ENCODE measurements around the gene ADORA2B. TPM values are rescaled to one million over a fixed set of nuclear protein-coding genes. Genes with fewer than 3 reads are reported as not detected.
"Not testable (repeated sequence)": the region's sequence is repeated elsewhere in the genome, so short reads cannot be mapped to it uniquely, and the experiment has no call there.

The ADORA2B gene
- total RNA-seq, 6 donors from 2014 or later, result 4.2 to 18.8 (median 9.4) TPM

DNA sequence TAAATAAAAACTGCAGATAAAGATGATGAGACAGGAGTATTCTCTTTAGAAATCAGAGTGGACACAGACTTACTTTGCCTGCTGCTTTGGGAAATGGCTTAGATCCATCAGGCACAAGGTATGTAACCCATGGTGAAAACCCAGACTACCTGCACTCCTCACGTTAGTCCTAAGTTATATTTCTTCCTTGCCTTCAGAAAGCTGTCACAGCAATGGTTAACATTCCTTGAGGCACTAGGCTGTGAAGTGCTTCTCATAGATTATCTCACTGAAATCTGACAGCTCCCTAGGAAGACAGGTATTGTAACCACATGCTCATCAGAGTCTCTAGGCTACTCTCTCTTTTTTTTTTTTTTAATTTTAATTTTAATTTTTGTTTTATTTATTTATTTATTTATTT is 33.7 kb downstream of the ADORA2B start:
- Histone ChIP-seq H3K4me1 (no peaks in the 10 kb centered on the region), H3K36me3 (peaks cover 0 to 66% (median 33%) of the 10 kb centered on the region in 4 donors), H3K27ac (no peak overlapping the region), H3K4me3 (no peak overlapping the region), H3K27me3 (no peaks in the 10 kb centered on the region), H3K9me3 (no peaks in the 10 kb centered on the region)
- ATAC-seq (ENCODE audit: low FRiP score in 2 of 2) (no peak), DNase-seq (no peak)
- WGBS, 2 donors, result 75 to 77% methylated on average over 1 of the region's 1 CpG
- TF ChIP-seq POLR2AphosphoS5 (IDR thresholded peaks at IDR 0.05) (no peak), EP300 (IDR thresholded peaks at IDR 0.05) (no peak), POLR2A (IDR thresholded peaks at IDR 0.05) (no peak)
- TF ChIP-seq, protein P1, sequence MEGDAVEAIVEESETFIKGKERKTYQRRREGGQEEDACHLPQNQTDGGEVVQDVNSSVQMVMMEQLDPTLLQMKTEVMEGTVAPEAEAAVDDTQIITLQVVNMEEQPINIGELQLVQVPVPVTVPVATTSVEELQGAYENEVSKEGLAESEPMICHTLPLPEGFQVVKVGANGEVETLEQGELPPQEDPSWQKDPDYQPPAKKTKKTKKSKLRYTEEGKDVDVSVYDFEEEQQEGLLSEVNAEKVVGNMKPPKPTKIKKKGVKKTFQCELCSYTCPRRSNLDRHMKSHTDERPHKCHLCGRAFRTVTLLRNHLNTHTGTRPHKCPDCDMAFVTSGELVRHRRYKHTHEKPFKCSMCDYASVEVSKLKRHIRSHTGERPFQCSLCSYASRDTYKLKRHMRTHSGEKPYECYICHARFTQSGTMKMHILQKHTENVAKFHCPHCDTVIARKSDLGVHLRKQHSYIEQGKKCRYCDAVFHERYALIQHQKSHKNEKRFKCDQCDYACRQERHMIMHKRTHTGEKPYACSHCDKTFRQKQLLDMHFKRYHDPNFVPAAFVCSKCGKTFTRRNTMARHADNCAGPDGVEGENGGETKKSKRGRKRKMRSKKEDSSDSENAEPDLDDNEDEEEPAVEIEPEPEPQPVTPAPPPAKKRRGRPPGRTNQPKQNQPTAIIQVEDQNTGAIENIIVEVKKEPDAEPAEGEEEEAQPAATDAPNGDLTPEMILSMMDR (IDR thresholded peaks at IDR 0.05), result no peak

DNA sequence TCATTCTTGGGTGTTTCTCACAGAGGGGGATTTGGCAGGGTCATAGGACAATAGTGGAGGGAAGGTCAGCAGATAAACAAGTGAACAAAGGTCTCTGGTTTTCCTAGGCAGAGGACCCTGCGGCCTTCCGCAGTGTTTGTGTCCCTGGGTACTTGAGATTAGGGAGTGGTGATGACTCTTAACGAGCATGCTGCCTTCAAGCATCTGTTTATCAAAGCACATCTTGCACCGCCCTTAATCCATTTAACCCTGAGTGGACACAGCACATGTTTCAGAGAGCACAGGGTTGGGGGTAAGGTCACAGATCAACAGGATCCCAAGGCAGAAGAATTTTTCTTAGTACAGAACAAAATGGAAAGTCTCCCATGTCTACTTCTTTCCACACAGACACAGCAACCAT is 34.1 kb downstream of the ADORA2B start:
- WGBS, 2 donors, result 38% methylated on average over 2 of the region's 4 CpGs; no CpG with 5 or more reads in 1 of the 2 donors
- not testable (repeated sequence) for DNase-seq; H3K27ac ChIP-seq; H3K4me1 ChIP-seq; ATAC-seq (ENCODE audit: low FRiP score in 2 of 2); H3K9me3 ChIP-seq; H3K4me3 ChIP-seq; H3K27me3 ChIP-seq
- peaks cover 0 to 70% (median 33%) of the 10 kb centered on the region in 4 donors for H3K36me3 ChIP-seq

DNA sequence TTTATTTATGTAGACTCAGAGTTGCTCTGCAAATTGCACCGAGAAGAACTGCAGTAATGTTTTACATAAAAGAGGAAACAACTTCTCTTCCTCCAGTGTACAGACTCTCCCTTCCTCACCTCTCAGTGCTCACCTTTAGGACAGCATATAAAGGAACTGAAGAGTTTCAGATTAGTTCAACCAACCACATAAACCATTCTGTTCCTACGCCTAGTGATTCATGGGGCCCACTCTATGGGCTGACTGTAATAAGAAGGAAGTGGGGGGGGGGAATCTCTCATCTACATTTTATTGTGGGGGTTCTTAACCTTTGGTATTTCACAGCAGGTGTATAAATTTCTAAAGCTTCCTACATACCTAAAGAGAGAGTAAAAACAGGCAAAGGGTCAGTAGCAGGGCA is 36.3 kb downstream of the ADORA2B start:
- peaks cover 2 to 81% (median 38%) of the 10 kb centered on the region in 4 donors for H3K36me3 ChIP-seq
- 38 to 44% methylated on average over 2 of the region's 2 CpGs for WGBS, 2 donors

DNA sequence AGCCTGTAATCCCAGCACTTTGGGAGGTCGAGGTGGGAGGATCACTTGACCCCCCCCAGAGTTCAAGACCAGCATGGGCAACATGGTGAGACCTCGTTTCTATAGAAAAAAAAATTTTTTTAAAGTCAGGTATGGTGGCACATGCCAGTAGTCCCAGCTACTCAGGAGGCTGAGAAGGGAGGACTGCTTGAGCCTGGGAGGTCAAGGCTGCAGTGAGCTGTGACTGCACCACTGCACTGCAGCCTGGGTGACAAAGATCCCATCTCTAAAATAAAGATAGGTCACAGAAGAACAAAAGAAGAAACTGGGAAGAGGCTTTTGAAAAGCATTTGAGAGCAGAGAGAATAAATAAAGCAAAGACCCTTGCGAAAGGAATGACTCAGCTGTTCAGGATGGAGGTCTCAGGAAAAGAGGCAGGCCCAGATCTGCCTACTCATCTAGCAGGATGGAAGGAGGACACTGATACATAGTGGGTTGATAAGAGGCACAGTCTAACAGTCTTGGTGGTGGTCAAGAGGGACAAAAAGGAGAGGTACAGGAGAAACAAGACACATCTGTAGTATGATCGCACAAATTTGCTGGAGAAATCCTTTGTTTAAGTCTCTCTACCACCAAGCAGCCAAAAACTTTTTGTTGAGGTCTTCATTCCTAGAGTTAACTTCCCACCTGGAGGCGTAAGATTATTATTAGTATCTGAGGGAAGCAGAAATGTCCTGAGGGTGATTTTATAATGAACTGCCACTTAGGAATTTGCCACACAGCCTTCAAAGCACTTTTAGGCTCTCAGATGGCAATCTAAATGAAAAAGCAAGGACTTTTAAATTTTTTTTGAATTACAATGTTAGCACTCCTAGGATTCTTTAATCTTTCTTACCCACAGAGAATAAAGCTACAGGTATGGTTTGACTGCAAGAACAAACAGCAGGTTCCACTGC is 37.0 kb downstream of the ADORA2B start:
- Histone ChIP-seq H3K9me3 (no peaks in the 10 kb centered on the region), H3K36me3 (peaks cover 7 to 81% (median 38%) of the 10 kb centered on the region in 4 donors), H3K27ac (no peak overlapping the region), H3K27me3 (no peaks in the 10 kb centered on the region), H3K4me1 (no peaks in the 10 kb centered on the region), H3K4me3 (no peak overlapping the region)
- TF ChIP-seq EP300 (IDR thresholded peaks at IDR 0.05) (no peak), POLR2A (IDR thresholded peaks at IDR 0.05) (no peak), POLR2AphosphoS5 (IDR thresholded peaks at IDR 0.05) (no peak)
- TF ChIP-seq, protein P1 (IDR thresholded peaks at IDR 0.05), result no peak
- DNase-seq (no peak), ATAC-seq (ENCODE audit: low FRiP score in 2 of 2) (no peak)
- WGBS, 2 donors, result 85 to 87% methylated on average over 5 of the region's 5 CpGs

More for the DNA sequence above, 36.3 kb downstream of the ADORA2B start:
- Histone ChIP-seq H3K9me3 (no peaks in the 10 kb centered on the region), H3K4me3 (no peak overlapping the region), H3K27me3 (no peaks in the 10 kb centered on the region), H3K4me1 (no peaks in the 10 kb centered on the region), H3K27ac (no peak overlapping the region)
- ATAC-seq (ENCODE audit: low FRiP score in 2 of 2) (no peak), DNase-seq (no peak)
- TF ChIP-seq POLR2AphosphoS5 (IDR thresholded peaks at IDR 0.05) (no peak), POLR2A (IDR thresholded peaks at IDR 0.05) (no peak), EP300 (IDR thresholded peaks at IDR 0.05) (no peak)
- TF ChIP-seq, protein P1 (IDR thresholded peaks at IDR 0.05), result no peak

DNA sequence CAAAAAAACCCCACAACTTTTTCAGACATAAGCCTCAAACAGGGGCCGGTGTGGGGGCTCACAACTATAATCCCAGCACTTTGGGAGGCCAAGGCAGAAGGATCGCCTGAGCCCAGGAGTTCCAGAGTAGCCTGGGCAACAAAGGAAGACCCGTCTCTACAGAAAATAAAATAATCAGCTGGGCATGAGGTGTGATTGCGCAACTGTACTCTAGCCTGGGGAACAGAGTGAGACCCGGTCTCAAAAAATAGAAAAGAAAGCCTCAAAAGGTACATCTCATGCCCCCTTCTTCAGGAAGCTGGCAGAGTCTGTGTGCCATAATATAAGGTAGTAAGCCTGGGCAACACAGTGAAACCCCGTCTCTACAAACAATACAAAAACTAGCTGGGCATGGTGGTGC is 51.4 kb downstream of the ADORA2B start:
- no peak overlapping the region for H3K27ac ChIP-seq
- no peaks in the 10 kb centered on the region for H3K27me3 ChIP-seq
- no peaks in the 10 kb centered on the region for H3K9me3 ChIP-seq
- DNase-seq (no peak), ATAC-seq (ENCODE audit: low FRiP score in 2 of 2) (no peak)
- TF ChIP-seq POLR2AphosphoS5 (IDR thresholded peaks at IDR 0.05) (no peak), POLR2A (IDR thresholded peaks at IDR 0.05) (no peak), EP300 (IDR thresholded peaks at IDR 0.05) (no peak)
- TF ChIP-seq, protein P1 (IDR thresholded peaks at IDR 0.05), result no peak
- 74 to 76% methylated on average over 6 of the region's 6 CpGs for WGBS, 2 donors
- H3K36me3 ChIP-seq, result peaks cover 0 to 22% (median 0%) of the 10 kb centered on the region in 4 donors
- H3K4me3 ChIP-seq, result no peak overlapping the region
- H3K4me1 ChIP-seq, result peaks cover 8 to 22% (median 19%) of the 10 kb centered on the region in 4 donors
